Measurements from ENCODE around the gene OR4D6. TPM values are rescaled to one million over a fixed set of nuclear protein-coding genes. Genes with fewer than 3 reads are reported as not detected.

The OR4D6 gene
- total RNA-seq, 1 experiment from 2014 or later = not detected

- Histone ChIP-seq H2BK5ac (ENCODE audit: insufficient read length, low read length) (no peak within 1 kb of the TSS), H3T11ph (ENCODE audit: low read length) (no peak within 1 kb of the TSS), H3K27ac (ENCODE audit: insufficient read length, low read depth, low read length) (no peak within 1 kb of the TSS), H3K9ac (ENCODE audit: extremely low read depth, insufficient read length, low read length) (no peak within 1 kb of the TSS), H3K27me3 (ENCODE audit: insufficient read depth, low read length) (no peaks in the 10 kb centered on the region), H3K18ac (ENCODE audit: insufficient read length, low read depth, low read length) (no peak within 1 kb of the TSS), H3K4me1 (ENCODE audit: insufficient read depth, low read length) (no peaks in the 10 kb centered on the region), H3K4ac (ENCODE audit: low read depth, low read length) (no peak within 1 kb of the TSS), H3K14ac (ENCODE audit: insufficient read depth, low read length) (no peak within 1 kb of the TSS), H2BK120ac (ENCODE audit: low read depth, low read length, poor library complexity, severe bottlenecking) (no peak within 1 kb of the TSS), H3K79me1 (ENCODE audit: insufficient read depth, low read depth, low read length, poor library complexity, severe bottlenecking) (no peaks in the 10 kb centered on the region), H3K4me2 (ENCODE audit: insufficient read depth, insufficient read length, low read length) (no peak within 1 kb of the TSS), H2AK5ac (ENCODE audit: insufficient read length, low read length) (no peak within 1 kb of the TSS), H3K9me3 (ENCODE audit: control insufficient read depth, low read depth, low read length) (no peaks in the 10 kb centered on the region), H3K23ac (ENCODE audit: insufficient read length, low read depth, low read length) (no peak within 1 kb of the TSS), H4K8ac (replicated peaks; ENCODE audit: insufficient read length, low read depth, low read length) (no peak within 1 kb of the TSS), H4K5ac (ENCODE audit: insufficient read length, low read depth, low read length) (no peak within 1 kb of the TSS), H2BK12ac (ENCODE audit: insufficient read length, low read depth, low read length) (no peak within 1 kb of the TSS), H3K79me2 (ENCODE audit: insufficient read depth, low read length) (no peaks in the 10 kb centered on the region), H4K91ac (ENCODE audit: insufficient read length, low read depth, low read length) (no peak within 1 kb of the TSS), H3K56ac (ENCODE audit: insufficient read length, low read depth, low read length) (no peak within 1 kb of the TSS), H2AFZ (ENCODE audit: low read length) (no peak within 1 kb of the TSS), H3K23me2 (ENCODE audit: insufficient read length, low read depth, low read length, poor library complexity, severe bottlenecking) (no peaks in the 10 kb centered on the region), H2BK20ac (ENCODE audit: low read depth, low read length, poor library complexity, severe bottlenecking) (no peak within 1 kb of the TSS), H2BK15ac (ENCODE audit: low read depth, low read length) (no peak within 1 kb of the TSS), H4K20me1 (ENCODE audit: control insufficient read depth, insufficient read depth, insufficient read length) (no peaks in the 10 kb centered on the region)
- peaks cover 10 to 11% of the 10 kb centered on the region in 2 experiments for H3K4me1 Mint-ChIP-seq
- H3K27me3 Mint-ChIP-seq (ENCODE audit: low read depth) = no peaks in the 10 kb centered on the region
- DNase-seq = no peak
- no peak within 1 kb of the TSS for H3K27ac Mint-ChIP-seq
- H3K36me3 Mint-ChIP-seq (ENCODE audit: insufficient read depth in 1 of 3, low read depth in 3 of 3) = no peaks in the 10 kb centered on the region
- WGBS (ENCODE audit: extremely low coverage, insufficient read length, low lambda C conversion rate) = no CpG with 5 or more reads among the region's 3 CpGs
- no peak for TF ChIP-seq CTCF (conservative IDR thresholded peaks at IDR 0.05)
- H3K9me3 Mint-ChIP-seq = no peaks in the 10 kb centered on the region
- H3K4me3 Mint-ChIP-seq = no peak within 1 kb of the TSS
These were observed 20.6 kb upstream of the OR4D6 start, which contains the start of gene OR5A1 for GRCh38 chr11:59436169-59436568. TSS of gene OR5A1 (plus strand) at chr11:59436469. CDS start at chr11:59443169, 6,700 bp downstream.
